Stimulated activated CD8-positive, alpha-beta memory T cell treated with anti-CD3 and anti-CD28 coated beads, Interleukin-7, amount 100 ng/mL, for 24 hours (primary cell): Measurements from ENCODE around the gene FAM13C.
"Not testable (repeated sequence)": the region's sequence is repeated elsewhere in the genome, so short reads cannot be mapped to it uniquely, and the experiment has no call there.

Source experiments
- DNase-seq: peaks from one replicate; pipeline ENCODE4 v3.0.0-alpha.2; 2020; ENCODE audit warnings: low read depth

The FAM13C gene

GRCh38 chr10:59234816-59235429 lies 127.4 kb downstream of the FAM13C start:
- DNase-seq, result no peak

GRCh38 chr10:59234194-59234593 lies 128.2 kb downstream of the FAM13C start:
- DNase-seq, result no peak

- DNase-seq, result no peak
Observed at GRCh38 chr10:59229441-59229840, 132.9 kb downstream of the FAM13C start.

GRCh38 chr10:59227136-59227673 lies 135.1 kb downstream of the FAM13C start:
- no peak for DNase-seq

- DNase-seq, result no peak
Observed at GRCh38 chr10:59225211-59225610, 137.1 kb downstream of the FAM13C start.

GRCh38 chr10:59223597-59223996 lies 138.8 kb downstream of the FAM13C start:
- DNase-seq, result not testable (repeated sequence)

GRCh38 chr10:59222788-59223187 lies 139.6 kb downstream of the FAM13C start:
- no peak for DNase-seq

GRCh38 chr10:59216178-59216869 lies 146.0 kb downstream of the FAM13C start:
- DNase-seq, result no peak

- DNase-seq, result no peak
Observed at GRCh38 chr10:59214160-59214559, 148.2 kb downstream of the FAM13C start.

- no peak for DNase-seq
Observed at GRCh38 chr10:59212301-59212798, 150.0 kb downstream of the FAM13C start.

GRCh38 chr10:59206204-59206720 lies 156.1 kb downstream of the FAM13C start:
- no peak for DNase-seq
